ENCODE data around the gene HCFC2. TPM values are rescaled to one million over a fixed set of nuclear protein-coding genes. Genes with fewer than 3 reads are reported as not detected.

Gene HCFC2
- total RNA-seq, 2 experiments from 2014 or later, result 8.3 to 8.6 TPM

DNA sequence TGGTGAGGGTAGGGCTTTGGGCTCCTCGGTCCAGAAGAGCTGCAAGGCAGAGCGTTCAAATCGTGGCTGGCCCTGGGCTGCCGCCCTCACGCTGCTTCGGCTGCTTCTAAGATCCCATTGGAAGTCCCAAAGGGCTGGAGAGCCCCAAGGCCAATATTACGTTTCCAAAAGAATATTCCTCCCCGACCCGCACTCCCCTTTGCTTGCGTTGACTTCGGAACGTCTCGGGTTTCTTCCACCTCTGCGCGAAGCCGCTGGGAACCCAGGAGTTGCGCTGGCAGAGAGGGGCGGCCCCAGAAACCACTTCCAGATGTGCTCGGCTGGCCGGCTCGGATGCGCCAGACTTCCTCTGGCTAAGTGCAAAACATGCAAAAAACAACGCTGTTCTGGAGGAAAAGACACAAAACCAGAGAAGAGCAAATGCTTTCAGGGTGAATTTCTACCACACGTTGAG is 14.4 kb upstream of the HCFC2 start, which contains the start of gene GLT8D2:
Gene GLT8D2 (minus strand): TSS at position 285 of the 454 bp plus-strand sequence. CDS start 30,539 bp downstream, outside the sequence.
- Mint-ChIP-seq H3K9me3 (no peaks in the 10 kb centered on the region), H3K27ac (no peak within 1 kb of the TSS), H3K4me1 (ENCODE audit: low read depth) (peaks cover 7% of the 10 kb centered on the region), H3K4me3 (no peak within 1 kb of the TSS), H3K27me3 (peaks cover 29% of the 10 kb centered on the region), H3K36me3 (ENCODE audit: low read depth) (no peaks in the 10 kb centered on the region)
- ChIA-PET CTCF (interaction anchor here (0.5 to 1.2 kb wide), 2 partner anchors 59 to 60 kb away, joined by 3 read pairs; no protein-coding TSS in a partner anchor), POLR2A (no interaction called here)
- TF ChIP-seq CTCF (IDR thresholded peaks at IDR 0.05), result no peak
- intact Hi-C loops (cut with micrococcal nuclease), result no loop called here
- DNase-seq (peak; percentile 8), ATAC-seq (no peak)

DNA sequence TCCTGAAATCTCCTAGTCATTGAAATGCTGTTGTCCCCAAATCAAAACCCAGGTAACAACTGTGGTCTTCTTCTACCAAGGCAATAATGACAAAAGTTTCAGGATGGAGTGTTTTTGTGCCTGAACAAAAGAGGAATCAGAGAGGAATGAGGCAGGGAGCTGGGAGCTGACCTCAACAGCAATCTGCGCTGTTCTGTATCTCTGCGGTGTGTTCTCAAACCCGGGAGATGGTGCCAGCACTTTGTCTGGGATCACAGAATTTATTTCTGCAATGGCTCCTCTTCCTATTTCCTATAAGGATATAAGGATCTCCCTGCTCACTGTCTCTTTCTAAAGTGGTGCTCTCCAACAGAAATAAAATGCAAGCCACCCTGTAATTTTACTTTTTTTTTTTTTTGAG is 13.9 kb upstream of the HCFC2 start:
- H3K27me3 Mint-ChIP-seq, result peaks cover 29% of the 10 kb centered on the region
- H3K4me1 Mint-ChIP-seq (ENCODE audit: low read depth), result peaks cover 7% of the 10 kb centered on the region
- DNase-seq (no peak), ATAC-seq (no peak)
- TF ChIP-seq CTCF (IDR thresholded peaks at IDR 0.05), result no peak
- intact Hi-C loops (cut with micrococcal nuclease), result no loop called here
- no peak overlapping the region for H3K4me3 Mint-ChIP-seq
- no peak overlapping the region for H3K27ac Mint-ChIP-seq
- H3K36me3 Mint-ChIP-seq (ENCODE audit: low read depth), result no peaks in the 10 kb centered on the region
- POLR2A ChIA-PET, result no interaction called here
- CTCF ChIA-PET, result interaction anchor here (0.5 to 1.2 kb wide), 2 partner anchors 58 to 59 kb away, joined by 3 read pairs; no protein-coding TSS in a partner anchor
- no peaks in the 10 kb centered on the region for H3K9me3 Mint-ChIP-seq

- ATAC-seq (no peak), DNase-seq (no peak)
- intact Hi-C loops (cut with micrococcal nuclease), result no loop called here
- H3K4me1 Mint-ChIP-seq (ENCODE audit: low read depth), result peaks cover 3% of the 10 kb centered on the region
- peaks cover 21% of the 10 kb centered on the region for H3K27me3 Mint-ChIP-seq
- no peak overlapping the region for H3K4me3 Mint-ChIP-seq
- peaks cover 2% of the 10 kb centered on the region for H3K9me3 Mint-ChIP-seq
- no peaks in the 10 kb centered on the region for H3K36me3 Mint-ChIP-seq (ENCODE audit: low read depth)
- TF ChIP-seq CTCF (IDR thresholded peaks at IDR 0.05), result no peak
- H3K27ac Mint-ChIP-seq, result no peak overlapping the region
- ChIA-PET CTCF (interaction anchor here (1.3 to 5.9 kb wide), 2 partner anchors 38 to 54 kb away, joined by 3 to 105 read pairs; no protein-coding TSS in a partner anchor), POLR2A (no interaction called here)
Measured at GRCh38 chr12:104054681-104055346, 9.5 kb upstream of the HCFC2 start.

- intact Hi-C loops (cut with micrococcal nuclease), result loop anchor here (2.0 kb wide), 1 partner anchor 53 kb away; no protein-coding TSS in a partner anchor
- no peak for ATAC-seq
- H3K4me1 Mint-ChIP-seq (ENCODE audit: low read depth), result no peaks in the 10 kb centered on the region
- peaks cover 2% of the 10 kb centered on the region for H3K9me3 Mint-ChIP-seq
- H3K27me3 Mint-ChIP-seq, result peaks cover 20% of the 10 kb centered on the region
- no peak overlapping the region for H3K4me3 Mint-ChIP-seq
- no peaks in the 10 kb centered on the region for H3K36me3 Mint-ChIP-seq (ENCODE audit: low read depth)
- CTCF ChIA-PET, result interaction anchor here (1.3 to 5.9 kb wide), 3 partner anchors 10 to 53 kb away, joined by 3 to 105 read pairs (median 4); no protein-coding TSS in a partner anchor
- no peak overlapping the region for H3K27ac Mint-ChIP-seq
- POLR2A ChIA-PET, result interaction anchor here (0.6 kb wide), 1 partner anchor 14 kb away, joined by 4 read pairs; no protein-coding TSS in a partner anchor
- no peak for DNase-seq
- no peak for TF ChIP-seq CTCF (IDR thresholded peaks at IDR 0.05)
Measured at GRCh38 chr12:104055686-104056388, 8.5 kb upstream of the HCFC2 start.
